Keratinocyte (primary cell): Measurements from ENCODE around the gene CPAMD8. TPM values are rescaled to one million over a fixed set of nuclear protein-coding genes. Genes with fewer than 3 reads are reported as not detected.

Experiments used
- DNase-seq: peaks from one replicate; pipeline ENCODE4 v3.0.0-alpha.2; 2011; ENCODE audit warnings: low read depth, missing footprints, low spot score
- FAIRE-seq: peaks from 2 replicates; lab custom pipeline; 2011; peaks lifted over from hg19 to GRCh38; lab: Jason Lieb, UNC
- H2AFZ ChIP-seq: 2 replicates; pipeline ENCODE4 v1.6.0; 2012; ENCODE audit warnings: low read length, control low read depth, inconsistent platforms; ENCODE audit not compliant: control insufficient read depth
- H3K27ac ChIP-seq: 2 replicates; pipeline ENCODE4 v1.5.1; 2011; ENCODE audit warnings: low read length; ENCODE audit not compliant: control insufficient read depth, insufficient read depth
- H3K27me3 ChIP-seq: 3 replicates; pipeline ENCODE4 v1.6.0; 2011; ENCODE audit warnings: low read length; ENCODE audit not compliant: control insufficient read depth, insufficient read depth; ENCODE audit errors: extremely low read depth
- H3K36me3 ChIP-seq, 2 experiments: 2 replicates in 1 of 2; 3 replicates in 1 of 2; pipeline ENCODE4 v1.5.1; 2011; ENCODE audit warnings: low read length in 2 of 2, mild to moderate bottlenecking in 1 of 2; ENCODE audit not compliant: control insufficient read depth in 2 of 2, insufficient read depth in 2 of 2; ENCODE audit errors: extremely low read depth in 1 of 2
- H3K4me1 ChIP-seq: 3 replicates; pipeline ENCODE4 v1.5.1; 2011; ENCODE audit warnings: low read length; ENCODE audit not compliant: control insufficient read depth, insufficient read depth; ENCODE audit errors: extremely low read depth
- H3K4me2 ChIP-seq: 3 replicates; pipeline ENCODE4 v1.6.0; 2011; ENCODE audit warnings: low read depth, low read length; ENCODE audit not compliant: control insufficient read depth, insufficient read depth; ENCODE audit errors: extremely low read depth
- H3K4me3 ChIP-seq, 3 experiments: fragments of 200-600 bp in 1 of 3; sonication (generic) in 1 of 3; 2 replicates in 2 of 3; 3 replicates in 1 of 3; pipeline ENCODE4 v1.5.1; 2011 to 2016; ENCODE audit warnings: low read length in 3 of 3, mild to moderate bottlenecking in 3 of 3, control low read depth in 2 of 3, inconsistent platforms in 1 of 3, low read depth in 1 of 3, mixed read lengths in 1 of 3, mixed run types in 1 of 3, moderate library complexity in 1 of 3; ENCODE audit not compliant: control insufficient read depth in 2 of 3, insufficient read depth in 2 of 3; ENCODE audit errors: extremely low read depth in 1 of 3
- H3K79me2 ChIP-seq: 2 replicates; pipeline ENCODE4 v1.6.0; 2012; ENCODE audit warnings: low read length; ENCODE audit not compliant: control insufficient read depth, insufficient read depth
- H3K9ac ChIP-seq: 3 replicates; pipeline ENCODE4 v1.6.0; 2011; ENCODE audit warnings: low read length; ENCODE audit not compliant: control insufficient read depth, insufficient read depth; ENCODE audit errors: extremely low read depth
- H3K9me1 ChIP-seq: 3 replicates; pipeline ENCODE4 v1.6.0; 2011; ENCODE audit warnings: low read length; ENCODE audit not compliant: control insufficient read depth, insufficient read depth; ENCODE audit errors: extremely low read depth
- H3K9me3 ChIP-seq: 2 replicates; pipeline ENCODE4 v1.5.1; 2012; ENCODE audit warnings: low read depth, low read length; ENCODE audit not compliant: control insufficient read depth
- H4K20me1 ChIP-seq: 3 replicates; pipeline ENCODE4 v1.6.0; 2011; ENCODE audit warnings: low read length; ENCODE audit not compliant: control insufficient read depth, insufficient read depth; ENCODE audit errors: extremely low read depth
- CTCF ChIP-seq, 3 experiments: IDR thresholded peaks in 1 of 3; conservative IDR thresholded peaks in 1 of 3; optimal IDR thresholded peaks in 1 of 3; 2 replicates in 2 of 3; 3 replicates in 1 of 3; pipeline versions ENCODE3 to v1.5.1; 2011; ENCODE audit warnings: low read length in 3 of 3, mild to moderate bottlenecking in 3 of 3, moderate library complexity in 2 of 3, control low read depth in 1 of 3, inconsistent platforms in 1 of 3; ENCODE audit not compliant: insufficient read depth in 2 of 3; ENCODE audit errors: extremely low read depth in 1 of 3
- EZH2 ChIP-seq: IDR thresholded peaks from one replicate; pipeline ENCODE4 v1.6.1; 2012; ENCODE audit warnings: inconsistent platforms, mild to moderate bottlenecking, low read length, moderate library complexity
- dilution Hi-C: fragments of 300-500 bp; cut with MboI; formaldehyde crosslinking; loops from one replicate; pipeline ENCODE4 v1.7.0; 2020; ENCODE audit warnings: low sequenced_read_pairs; ENCODE audit not compliant: extremely low pct_ligation_motif_present
- polyA plus RNA-seq, 5 experiments: library from polyadenylated mRNA; depleted of rRNA in 3 of 5; stranded (reverse) in 3 of 5; stranded (forward) in 1 of 5; unstranded in 1 of 5; fragments of >200 nt; gene quantifications; 1 replicate in 1 of 5; 2 replicates in 3 of 5; 3 replicates in 1 of 5; pipeline versions ENCODE4 v1.2.1 to v1.2.3, GENCODE V29; 2011 to 2012; ENCODE audit warnings: missing spikeins in 2 of 5, low read depth in 1 of 5, low replicate concordance in 1 of 5

The CPAMD8 gene
- polyA plus RNA-seq, 1 donor (not counting 4 experiments of a cell fraction or from before 2014, with no cell fraction given): 0.38 TPM

GRCh38 chr19:17036640-17037039, 10.0 kb upstream of the CPAMD8 start:
- no peaks in the 10 kb centered on the region for H3K36me3 ChIP-seq
- H3K9ac ChIP-seq: no peak overlapping the region
- no peak for DNase-seq
- no peak overlapping the region for H2AFZ ChIP-seq
- no peaks in the 10 kb centered on the region for H3K4me1 ChIP-seq
- H3K27ac ChIP-seq: no peak overlapping the region
- no peaks in the 10 kb centered on the region for H3K9me3 ChIP-seq
- H3K79me2 ChIP-seq: no peaks in the 10 kb centered on the region
- no peaks in the 10 kb centered on the region for H3K9me1 ChIP-seq
- no peaks in the 10 kb centered on the region for H4K20me1 ChIP-seq
- dilution Hi-C loops: no loop called here
- FAIRE-seq: no peak
- TF ChIP-seq CTCF (optimal IDR thresholded peaks at IDR 0.05 in 1 of 3, IDR thresholded peaks at IDR 0.05 in 1 of 3, conservative IDR thresholded peaks at IDR 0.05 in 1 of 3; ENCODE audit: extremely low read depth in 1 of 3, insufficient read depth in 2 of 3, low read length in 3 of 3): no peak
- no peak for TF ChIP-seq EZH2
- H3K27me3 ChIP-seq: peaks cover 3% of the 10 kb centered on the region
- no peak overlapping the region for H3K4me3 ChIP-seq
- no peak overlapping the region for H3K4me2 ChIP-seq

- Histone ChIP-seq H3K9me1 (no peaks in the 10 kb centered on the region), H3K36me3 (no peaks in the 10 kb centered on the region), H2AFZ (no peak overlapping the region), H3K27ac (no peak overlapping the region), H3K9ac (no peak overlapping the region), H3K4me1 (no peaks in the 10 kb centered on the region), H3K79me2 (no peaks in the 10 kb centered on the region), H4K20me1 (no peaks in the 10 kb centered on the region), H3K4me3 (no peak overlapping the region), H3K4me2 (no peak overlapping the region), H3K27me3 (peaks cover 3% of the 10 kb centered on the region), H3K9me3 (no peaks in the 10 kb centered on the region)
- FAIRE-seq (no peak), DNase-seq (no peak)
- dilution Hi-C loops: no loop called here
- TF ChIP-seq EZH2 (no peak), CTCF (optimal IDR thresholded peaks at IDR 0.05 in 1 of 3, IDR thresholded peaks at IDR 0.05 in 1 of 3, conservative IDR thresholded peaks at IDR 0.05 in 1 of 3; ENCODE audit: extremely low read depth in 1 of 3, insufficient read depth in 2 of 3, low read length in 3 of 3) (no peak)
These were observed 9.3 kb upstream of the CPAMD8 start for GRCh38 chr19:17035842-17036424.
